Nephron progenitor cell (in vitro differentiated cells): ENCODE results near the gene CCDC148.
A peak's percentile ranks its signal among the peaks of the same experiment; 100 is the strongest.

Experiments
- DNase-seq: peaks from one replicate; pipeline ENCODE4 v3.0.0; 2021
- H3K27ac Mint-ChIP-seq: 2 replicates; pipeline ENCODE4 v1.8.0; 2021; ENCODE audit warnings: mild to moderate bottlenecking, moderate library complexity, mixed read lengths
- H3K27me3 Mint-ChIP-seq: 2 replicates; pipeline ENCODE4 v1.8.0; 2021; ENCODE audit warnings: mild to moderate bottlenecking, low read depth, mixed read lengths; ENCODE audit not compliant: poor library complexity
- H3K36me3 Mint-ChIP-seq: 2 replicates; pipeline ENCODE4 v1.8.0; 2021; ENCODE audit warnings: low read depth, mixed read lengths
- H3K4me1 Mint-ChIP-seq: 2 replicates; pipeline ENCODE4 v1.8.0; 2021; ENCODE audit warnings: mixed read lengths
- H3K4me3 Mint-ChIP-seq: 2 replicates; pipeline ENCODE4 v1.8.0; 2021; ENCODE audit warnings: mild to moderate bottlenecking, moderate library complexity, mixed read lengths
- H3K9me3 Mint-ChIP-seq: 2 replicates; pipeline ENCODE4 v1.8.0; 2021; ENCODE audit warnings: mild to moderate bottlenecking, moderate library complexity, mixed read lengths
- TF ChIP-seq, protein P1 (sequence below): fragments of 200-600 bp; sonication (generic); IDR thresholded peaks from 2 replicates; pipeline ENCODE4 v1.5.0; 2021; ENCODE audit warnings: antibody characterized with exemption

Gene CCDC148

DNA sequence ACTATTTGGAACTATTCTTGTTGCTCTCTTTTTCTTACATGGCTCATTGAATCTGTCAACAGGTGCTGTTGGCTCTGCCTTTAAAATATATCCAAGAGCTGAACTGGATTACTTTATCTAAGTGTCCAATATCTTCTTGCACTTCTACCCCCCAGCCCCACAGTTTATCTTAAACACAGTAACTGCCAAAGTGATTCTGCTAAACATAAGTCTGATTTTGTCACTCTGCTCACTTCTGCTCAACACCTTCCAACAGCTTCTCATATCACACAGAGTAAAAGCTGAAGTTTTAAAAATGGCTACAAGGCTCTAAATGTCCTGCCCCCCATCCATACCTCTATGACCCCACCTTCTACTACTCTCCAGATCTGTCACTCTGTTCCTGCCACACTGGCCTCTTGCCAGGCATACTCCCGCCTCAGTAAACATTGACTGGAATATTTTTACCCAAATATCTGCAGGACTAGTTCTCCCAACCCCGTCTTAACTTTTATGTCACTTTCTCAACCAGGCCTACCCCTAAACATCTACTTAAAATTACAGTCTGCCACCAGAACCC is 130.7 kb downstream of the CCDC148 start:
- Mint-ChIP-seq H3K4me1 (no peaks in the 10 kb centered on the region), H3K27me3 (no peaks in the 10 kb centered on the region), H3K4me3 (no peak overlapping the region), H3K27ac (no peak overlapping the region), H3K36me3 (no peaks in the 10 kb centered on the region), H3K9me3 (peaks cover 11% of the 10 kb centered on the region)
- TF ChIP-seq, protein P1, sequence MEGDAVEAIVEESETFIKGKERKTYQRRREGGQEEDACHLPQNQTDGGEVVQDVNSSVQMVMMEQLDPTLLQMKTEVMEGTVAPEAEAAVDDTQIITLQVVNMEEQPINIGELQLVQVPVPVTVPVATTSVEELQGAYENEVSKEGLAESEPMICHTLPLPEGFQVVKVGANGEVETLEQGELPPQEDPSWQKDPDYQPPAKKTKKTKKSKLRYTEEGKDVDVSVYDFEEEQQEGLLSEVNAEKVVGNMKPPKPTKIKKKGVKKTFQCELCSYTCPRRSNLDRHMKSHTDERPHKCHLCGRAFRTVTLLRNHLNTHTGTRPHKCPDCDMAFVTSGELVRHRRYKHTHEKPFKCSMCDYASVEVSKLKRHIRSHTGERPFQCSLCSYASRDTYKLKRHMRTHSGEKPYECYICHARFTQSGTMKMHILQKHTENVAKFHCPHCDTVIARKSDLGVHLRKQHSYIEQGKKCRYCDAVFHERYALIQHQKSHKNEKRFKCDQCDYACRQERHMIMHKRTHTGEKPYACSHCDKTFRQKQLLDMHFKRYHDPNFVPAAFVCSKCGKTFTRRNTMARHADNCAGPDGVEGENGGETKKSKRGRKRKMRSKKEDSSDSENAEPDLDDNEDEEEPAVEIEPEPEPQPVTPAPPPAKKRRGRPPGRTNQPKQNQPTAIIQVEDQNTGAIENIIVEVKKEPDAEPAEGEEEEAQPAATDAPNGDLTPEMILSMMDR, result no peak
- DNase-seq, result no peak

DNA sequence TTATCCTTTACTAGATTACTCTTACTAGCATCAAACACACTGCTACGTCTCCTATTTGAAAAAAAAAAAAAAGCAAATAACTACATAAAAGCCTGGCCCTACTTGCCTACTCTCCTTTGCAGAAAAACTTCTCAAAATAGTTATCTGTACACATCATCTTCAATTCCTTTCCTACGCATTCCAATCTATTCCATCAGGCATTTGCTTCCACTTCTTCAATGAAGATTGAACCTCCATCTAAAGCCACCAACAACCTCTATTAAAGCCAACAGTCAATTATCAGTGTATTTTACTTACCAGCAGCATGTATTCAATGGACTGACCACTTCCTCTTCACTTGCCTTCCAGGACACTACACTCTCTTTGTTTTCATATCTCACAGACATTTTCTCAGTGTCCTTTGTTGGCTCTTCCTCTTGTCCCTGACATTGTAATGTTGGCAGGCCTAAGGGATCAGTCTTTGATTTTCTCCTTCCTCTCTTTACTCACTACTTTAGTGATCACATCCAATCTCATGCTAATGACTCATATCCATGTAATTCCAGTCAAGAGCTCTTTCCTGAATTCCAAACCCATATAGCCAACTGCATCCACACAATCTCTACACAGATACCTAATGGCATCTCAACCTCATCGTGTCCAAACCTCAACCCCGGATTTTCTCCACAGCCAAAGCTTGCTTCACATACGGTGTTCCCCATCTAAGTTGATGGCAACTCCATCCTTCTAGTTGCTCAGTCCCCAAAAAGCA is 131.3 kb downstream of the CCDC148 start:
- no peak overlapping the region for H3K27ac Mint-ChIP-seq
- DNase-seq, result no peak
- no peaks in the 10 kb centered on the region for H3K4me1 Mint-ChIP-seq
- H3K27me3 Mint-ChIP-seq, result no peaks in the 10 kb centered on the region
- no peaks in the 10 kb centered on the region for H3K36me3 Mint-ChIP-seq
- H3K4me3 Mint-ChIP-seq, result no peak overlapping the region
- TF ChIP-seq, protein P1, result no peak
- H3K9me3 Mint-ChIP-seq, result peaks cover 4% of the 10 kb centered on the region

DNA sequence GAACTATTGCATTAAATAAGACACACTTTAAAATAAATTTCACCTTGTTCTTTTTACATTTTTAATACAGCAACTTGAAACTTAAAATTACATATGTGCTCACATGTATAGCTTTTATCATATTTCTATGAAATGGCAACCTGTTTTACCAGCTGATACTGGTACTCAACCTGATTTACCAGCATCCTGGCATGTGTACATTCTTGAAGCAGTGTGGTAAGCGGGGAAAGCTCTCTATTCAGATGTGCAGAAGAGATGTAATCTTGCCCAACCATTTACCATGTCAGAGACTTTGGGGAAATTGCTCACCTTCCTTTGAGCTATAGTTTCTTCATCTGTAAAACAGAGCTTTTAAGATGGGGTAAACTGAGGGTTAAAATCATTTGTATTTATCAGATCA is 133.2 kb downstream of the CCDC148 start:
- no peak overlapping the region for H3K4me3 Mint-ChIP-seq
- no peaks in the 10 kb centered on the region for H3K36me3 Mint-ChIP-seq
- TF ChIP-seq, protein P1, result no peak
- no peaks in the 10 kb centered on the region for H3K27me3 Mint-ChIP-seq
- H3K4me1 Mint-ChIP-seq, result no peaks in the 10 kb centered on the region
- H3K9me3 Mint-ChIP-seq, result peaks cover 4% of the 10 kb centered on the region
- DNase-seq, result no peak
- no peak overlapping the region for H3K27ac Mint-ChIP-seq

DNA sequence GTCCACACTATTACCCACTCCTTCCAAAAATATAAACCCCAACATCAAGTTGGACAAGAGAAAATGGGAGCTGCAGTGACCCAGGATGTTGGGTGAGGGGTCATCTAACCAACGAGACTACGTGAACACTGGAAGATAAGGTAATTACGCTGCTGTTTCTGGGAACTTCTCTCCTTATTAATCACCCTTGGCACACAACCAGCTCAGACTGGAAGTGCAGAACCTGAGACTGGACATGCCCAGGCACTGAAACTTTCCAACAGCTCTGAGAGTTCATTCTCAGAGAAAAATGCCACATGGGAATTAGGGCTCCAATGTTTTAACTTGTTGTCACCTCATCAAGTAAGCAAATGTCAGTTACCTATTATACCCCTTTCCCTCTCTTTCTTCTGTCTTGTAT is 135.3 kb downstream of the CCDC148 start:
- H3K4me1 Mint-ChIP-seq, result peaks cover 5% of the 10 kb centered on the region
- no peaks in the 10 kb centered on the region for H3K27me3 Mint-ChIP-seq
- H3K4me3 Mint-ChIP-seq, result no peak overlapping the region
- no peaks in the 10 kb centered on the region for H3K9me3 Mint-ChIP-seq
- H3K27ac Mint-ChIP-seq, result peak overlapping the region; percentile 46
- H3K36me3 Mint-ChIP-seq, result no peaks in the 10 kb centered on the region
- TF ChIP-seq, protein P1, result no peak
- no peak for DNase-seq

DNA sequence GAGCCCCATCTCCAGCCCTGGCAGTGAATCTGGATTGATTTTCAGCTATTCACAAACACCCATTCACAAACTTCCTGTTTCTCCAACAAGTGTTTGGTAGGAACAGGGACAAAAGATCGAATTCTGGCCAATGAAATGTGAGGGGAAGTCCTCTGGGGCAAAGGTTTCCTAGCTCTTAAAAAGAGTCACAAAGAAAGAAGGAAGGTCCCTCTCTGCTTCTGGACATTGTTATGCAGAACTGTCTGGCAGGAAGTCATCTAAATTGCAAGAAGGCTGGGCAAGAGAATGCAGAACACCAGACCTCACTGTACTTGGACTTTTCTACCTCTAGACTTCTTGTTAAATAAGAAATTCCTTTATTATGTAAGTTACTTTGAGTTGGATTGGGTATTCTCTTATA is 137.3 kb downstream of the CCDC148 start:
- Mint-ChIP-seq H3K4me3 (no peak overlapping the region), H3K4me1 (peaks cover 5% of the 10 kb centered on the region), H3K27me3 (no peaks in the 10 kb centered on the region), H3K9me3 (no peaks in the 10 kb centered on the region), H3K27ac (no peak overlapping the region), H3K36me3 (no peaks in the 10 kb centered on the region)
- DNase-seq, result no peak
- TF ChIP-seq, protein P1, result no peak

DNA sequence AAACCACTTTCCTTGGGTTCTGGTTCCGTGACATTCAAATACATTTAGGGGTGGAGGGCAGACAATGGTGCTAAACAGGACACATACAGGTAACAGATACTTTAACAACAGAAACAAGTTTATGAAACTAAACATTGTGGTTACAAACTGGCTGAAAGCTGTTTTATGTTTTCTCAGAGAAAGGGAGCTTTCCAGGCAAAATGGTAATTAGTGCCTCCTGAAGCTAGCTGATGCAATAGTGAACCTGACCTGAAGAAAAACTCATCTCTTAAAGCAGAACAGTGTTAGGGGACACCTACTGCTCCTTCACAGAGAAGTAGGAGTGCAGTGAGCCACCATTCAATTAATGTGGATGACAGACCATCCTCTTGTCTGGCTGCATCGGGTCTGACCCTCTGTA is 138.9 kb downstream of the CCDC148 start:
- DNase-seq, result no peak
- Mint-ChIP-seq H3K27me3 (no peaks in the 10 kb centered on the region), H3K4me3 (no peak overlapping the region), H3K9me3 (no peaks in the 10 kb centered on the region), H3K27ac (peak overlapping the region; percentile 15), H3K36me3 (no peaks in the 10 kb centered on the region), H3K4me1 (peaks cover 5% of the 10 kb centered on the region)
- TF ChIP-seq, protein P1, result no peak
